Measurements from ENCODE around the gene DDRGK1. TPM values are rescaled to one million over a fixed set of nuclear protein-coding genes. Genes with fewer than 3 reads are reported as not detected.

Gene DDRGK1
- total RNA-seq, 1 experiment from 2014 or later = 65.5 TPM

DNA sequence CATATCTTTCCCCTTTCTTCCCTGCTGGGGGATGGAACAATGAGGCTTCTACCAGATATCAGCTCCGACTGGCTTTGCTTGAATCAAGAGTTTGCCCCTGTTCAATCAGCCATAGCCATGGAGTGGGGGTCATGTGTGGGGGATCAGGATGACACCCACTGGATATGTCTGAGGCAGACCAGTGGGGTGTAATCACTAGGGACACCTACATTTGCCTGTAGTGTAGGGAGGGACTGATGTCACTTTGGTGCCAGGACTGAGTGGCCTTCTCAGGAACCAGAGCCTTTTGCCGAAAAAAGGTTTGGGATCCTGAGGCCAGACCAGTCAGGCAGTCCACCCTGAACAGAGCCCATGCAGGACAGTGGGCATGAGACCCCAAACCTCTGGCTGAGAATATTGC is 5.9 kb upstream of the DDRGK1 start:
- Histone ChIP-seq H3K27ac (ENCODE audit: low read length) (peak overlapping the region; percentile 99), H3K4me1 (ENCODE audit: control insufficient read depth, insufficient read depth, low read length) (peaks cover 13% of the 10 kb centered on the region; the same call in 1 of the 2 replicates), H3K4me3 (ENCODE audit: low read depth in 2 of 2, low read length in 2 of 2) (peak overlapping the region; percentile 88 to 100), H3K36me3 (ENCODE audit: control insufficient read depth, insufficient read depth, low read length) (no peaks in the 10 kb centered on the region; the same call in 1 of the 2 replicates), H3K27me3 (ENCODE audit: control insufficient read depth, insufficient read depth, low read length) (no peaks in the 10 kb centered on the region), H3K9me3 (ENCODE audit: control insufficient read depth, insufficient read depth, low read depth, low read length) (no peaks in the 10 kb centered on the region)
- ChIA-PET CTCF (no interaction called here), POLR2A (interaction anchor here (0.7 kb wide), 1 partner anchor 11 kb away, joined by 3 read pairs; no protein-coding TSS in a partner anchor)
- no peak for ATAC-seq
- in situ Hi-C loops (cut with HindIII; ENCODE audit: low pct_unique_long_range_greater_than_20kb, low sequenced_read_pairs) (no loop called here), intact Hi-C loops (cut with micrococcal nuclease; ENCODE audit: unreplicated experiment) (no loop called here)
- TF ChIP-seq, protein P1, sequence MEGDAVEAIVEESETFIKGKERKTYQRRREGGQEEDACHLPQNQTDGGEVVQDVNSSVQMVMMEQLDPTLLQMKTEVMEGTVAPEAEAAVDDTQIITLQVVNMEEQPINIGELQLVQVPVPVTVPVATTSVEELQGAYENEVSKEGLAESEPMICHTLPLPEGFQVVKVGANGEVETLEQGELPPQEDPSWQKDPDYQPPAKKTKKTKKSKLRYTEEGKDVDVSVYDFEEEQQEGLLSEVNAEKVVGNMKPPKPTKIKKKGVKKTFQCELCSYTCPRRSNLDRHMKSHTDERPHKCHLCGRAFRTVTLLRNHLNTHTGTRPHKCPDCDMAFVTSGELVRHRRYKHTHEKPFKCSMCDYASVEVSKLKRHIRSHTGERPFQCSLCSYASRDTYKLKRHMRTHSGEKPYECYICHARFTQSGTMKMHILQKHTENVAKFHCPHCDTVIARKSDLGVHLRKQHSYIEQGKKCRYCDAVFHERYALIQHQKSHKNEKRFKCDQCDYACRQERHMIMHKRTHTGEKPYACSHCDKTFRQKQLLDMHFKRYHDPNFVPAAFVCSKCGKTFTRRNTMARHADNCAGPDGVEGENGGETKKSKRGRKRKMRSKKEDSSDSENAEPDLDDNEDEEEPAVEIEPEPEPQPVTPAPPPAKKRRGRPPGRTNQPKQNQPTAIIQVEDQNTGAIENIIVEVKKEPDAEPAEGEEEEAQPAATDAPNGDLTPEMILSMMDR (IDR thresholded peaks at IDR 0.05) = no peak
- no peak for TF ChIP-seq POLR2AphosphoS5 (IDR thresholded peaks at IDR 0.05; ENCODE audit: low read depth, low read length)
- no peak for TF ChIP-seq SIN3A (IDR thresholded peaks at IDR 0.05; ENCODE audit: borderline replicate concordance, insufficient read depth, low read depth, low read length)
- TF ChIP-seq, protein P2, sequence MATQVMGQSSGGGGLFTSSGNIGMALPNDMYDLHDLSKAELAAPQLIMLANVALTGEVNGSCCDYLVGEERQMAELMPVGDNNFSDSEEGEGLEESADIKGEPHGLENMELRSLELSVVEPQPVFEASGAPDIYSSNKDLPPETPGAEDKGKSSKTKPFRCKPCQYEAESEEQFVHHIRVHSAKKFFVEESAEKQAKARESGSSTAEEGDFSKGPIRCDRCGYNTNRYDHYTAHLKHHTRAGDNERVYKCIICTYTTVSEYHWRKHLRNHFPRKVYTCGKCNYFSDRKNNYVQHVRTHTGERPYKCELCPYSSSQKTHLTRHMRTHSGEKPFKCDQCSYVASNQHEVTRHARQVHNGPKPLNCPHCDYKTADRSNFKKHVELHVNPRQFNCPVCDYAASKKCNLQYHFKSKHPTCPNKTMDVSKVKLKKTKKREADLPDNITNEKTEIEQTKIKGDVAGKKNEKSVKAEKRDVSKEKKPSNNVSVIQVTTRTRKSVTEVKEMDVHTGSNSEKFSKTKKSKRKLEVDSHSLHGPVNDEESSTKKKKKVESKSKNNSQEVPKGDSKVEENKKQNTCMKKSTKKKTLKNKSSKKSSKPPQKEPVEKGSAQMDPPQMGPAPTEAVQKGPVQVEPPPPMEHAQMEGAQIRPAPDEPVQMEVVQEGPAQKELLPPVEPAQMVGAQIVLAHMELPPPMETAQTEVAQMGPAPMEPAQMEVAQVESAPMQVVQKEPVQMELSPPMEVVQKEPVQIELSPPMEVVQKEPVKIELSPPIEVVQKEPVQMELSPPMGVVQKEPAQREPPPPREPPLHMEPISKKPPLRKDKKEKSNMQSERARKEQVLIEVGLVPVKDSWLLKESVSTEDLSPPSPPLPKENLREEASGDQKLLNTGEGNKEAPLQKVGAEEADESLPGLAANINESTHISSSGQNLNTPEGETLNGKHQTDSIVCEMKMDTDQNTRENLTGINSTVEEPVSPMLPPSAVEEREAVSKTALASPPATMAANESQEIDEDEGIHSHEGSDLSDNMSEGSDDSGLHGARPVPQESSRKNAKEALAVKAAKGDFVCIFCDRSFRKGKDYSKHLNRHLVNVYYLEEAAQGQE (IDR thresholded peaks at IDR 0.05; ENCODE audit: insufficient read depth in 1 of 2, low read depth in 2 of 2, low read length in 1 of 2) = no peak
- TF ChIP-seq TCF7L2 (IDR thresholded peaks at IDR 0.05; ENCODE audit: low read depth, low read length) = no peak
- no TSS peak for BruUV-seq (replicated peaks)
- DNase-seq (ENCODE audit: low read depth, low spot score) = no peak

DNA sequence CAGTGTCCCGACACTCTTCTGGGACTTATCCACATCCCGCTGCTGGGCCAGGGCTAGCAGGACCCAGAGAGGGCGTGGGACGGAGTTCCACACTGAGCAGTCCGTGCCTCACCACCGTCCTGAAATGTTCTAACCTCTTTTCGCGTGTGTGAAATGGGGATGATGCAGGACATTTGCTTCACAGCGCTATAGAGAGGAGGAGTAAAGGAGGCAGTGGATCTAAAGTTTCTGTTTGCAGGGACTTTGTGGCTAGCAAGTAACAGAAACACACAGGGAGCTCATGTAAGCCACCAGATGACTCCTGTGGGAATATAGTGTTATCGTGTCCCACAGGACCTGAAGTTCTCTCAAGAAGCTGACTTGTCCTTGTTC is 5.5 kb upstream of the DDRGK1 start:
- H3K27ac ChIP-seq (ENCODE audit: low read length) = peak overlapping the region; percentile 99
- no TSS peak for BruUV-seq (replicated peaks)
- DNase-seq (ENCODE audit: low read depth, low spot score) (no peak), ATAC-seq (peak; percentile 29)
- peaks cover 13% of the 10 kb centered on the region; the same call in 1 of the 2 replicates for H3K4me1 ChIP-seq (ENCODE audit: control insufficient read depth, insufficient read depth, low read length)
- intact Hi-C loops (cut with micrococcal nuclease; ENCODE audit: unreplicated experiment) = no loop called here
- ChIA-PET POLR2A (interaction anchor here (0.7 to 1.1 kb wide), 2 partner anchors 11 to 77 kb away, joined by 3 read pairs; no protein-coding TSS in a partner anchor), CTCF (no interaction called here)
- no peaks in the 10 kb centered on the region for H3K27me3 ChIP-seq (ENCODE audit: control insufficient read depth, insufficient read depth, low read length)
- H3K4me3 ChIP-seq (ENCODE audit: low read depth in 2 of 2, low read length in 2 of 2) = peak overlapping the region; percentile 88 to 100
- no peaks in the 10 kb centered on the region; the same call in 1 of the 2 replicates for H3K36me3 ChIP-seq (ENCODE audit: control insufficient read depth, insufficient read depth, low read length)
- no peaks in the 10 kb centered on the region for H3K9me3 ChIP-seq (ENCODE audit: control insufficient read depth, insufficient read depth, low read depth, low read length)
- in situ Hi-C loops (cut with HindIII; ENCODE audit: low pct_unique_long_range_greater_than_20kb, low sequenced_read_pairs) = no loop called here
- TF ChIP-seq POLR2AphosphoS5 (IDR thresholded peaks at IDR 0.05; ENCODE audit: low read depth, low read length) (no peak; the same call in none of the 2 replicates), SIN3A (IDR thresholded peaks at IDR 0.05; ENCODE audit: borderline replicate concordance, insufficient read depth, low read depth, low read length) (no peak), TCF7L2 (IDR thresholded peaks at IDR 0.05; ENCODE audit: low read depth, low read length) (no peak)
- TF ChIP-seq, protein P1 (IDR thresholded peaks at IDR 0.05) = no peak
- TF ChIP-seq, protein P2 (IDR thresholded peaks at IDR 0.05; ENCODE audit: insufficient read depth in 1 of 2, low read depth in 2 of 2, low read length in 1 of 2) = no peak
